NCI-H1092 (cell line): Measurements from ENCODE around the gene YIPF3.

Experiments
- DNase-seq: peaks from one replicate; lab custom pipeline; 2025; lab: John Stamatoyannopoulos, UW

YIPF3 gene

GRCh38 chr6:43464337-43464736 lies 52.4 kb downstream of the YIPF3 start:
- no peak for DNase-seq

GRCh38 chr6:43461936-43462335 lies 54.8 kb downstream of the YIPF3 start:
- no peak for DNase-seq
